GM21737 (cell line): ENCODE results near the gene SNTG2.

Experiments used
- ATAC-seq: cut with Tn5 transposase; IDR thresholded peaks from one replicate; pipeline ENCODE4 v1.9.1; 2021; ENCODE audit warnings: mild to moderate bottlenecking, moderate library complexity; ENCODE audit not compliant: unreplicated experiment

The SNTG2 gene

GRCh38 chr2:1046067-1046466 lies 95.4 kb downstream of the SNTG2 start:
- no peak for ATAC-seq

GRCh38 chr2:1047485-1047884 lies 96.8 kb downstream of the SNTG2 start:
- ATAC-seq = no peak

- no peak for ATAC-seq
Measured at GRCh38 chr2:1049691-1050090, 99.0 kb downstream of the SNTG2 start.

- no peak for ATAC-seq
Measured at GRCh38 chr2:1051075-1051474, 100.4 kb downstream of the SNTG2 start.

GRCh38 chr2:1052771-1053191 lies 102.1 kb downstream of the SNTG2 start:
- ATAC-seq = no peak

- ATAC-seq = no peak
Measured at GRCh38 chr2:1053786-1054185, 103.1 kb downstream of the SNTG2 start.

- no peak for ATAC-seq
Measured at GRCh38 chr2:1054399-1054798, 103.8 kb downstream of the SNTG2 start.

GRCh38 chr2:1055014-1055595 lies 104.5 kb downstream of the SNTG2 start:
- ATAC-seq = no peak

- no peak for ATAC-seq
Measured at GRCh38 chr2:1060372-1060771, 109.7 kb downstream of the SNTG2 start.

- no peak for ATAC-seq
Measured at GRCh38 chr2:1060987-1061386, 110.3 kb downstream of the SNTG2 start.

GRCh38 chr2:1068241-1068640 lies 117.6 kb downstream of the SNTG2 start:
- ATAC-seq = no peak

- ATAC-seq = no peak
Measured at GRCh38 chr2:1068822-1069221, 118.2 kb downstream of the SNTG2 start.

GRCh38 chr2:1069847-1070246 lies 119.2 kb downstream of the SNTG2 start:
- no peak for ATAC-seq

GRCh38 chr2:1070601-1071000 lies 120.0 kb downstream of the SNTG2 start:
- no peak for ATAC-seq

GRCh38 chr2:1071650-1072049 lies 121.0 kb downstream of the SNTG2 start:
- no peak for ATAC-seq

GRCh38 chr2:1072250-1072649 lies 121.6 kb downstream of the SNTG2 start:
- no peak for ATAC-seq

GRCh38 chr2:1077911-1078310 lies 127.3 kb downstream of the SNTG2 start:
- ATAC-seq = no peak

- no peak for ATAC-seq
Measured at GRCh38 chr2:1078326-1078725, 127.7 kb downstream of the SNTG2 start.

- no peak for ATAC-seq
Measured at GRCh38 chr2:1079873-1080799, 129.5 kb downstream of the SNTG2 start.

- ATAC-seq = no peak
Measured at GRCh38 chr2:1081451-1082225, 131.0 kb downstream of the SNTG2 start.

GRCh38 chr2:1082456-1083205 lies 132.0 kb downstream of the SNTG2 start:
- no peak for ATAC-seq
